H9 (cell line): Measurements from ENCODE around the gene PDS5B. TPM values are rescaled to one million over a fixed set of nuclear protein-coding genes. Genes with fewer than 3 reads are reported as not detected.

Experiments
- DNase-seq: peaks from one replicate; pipeline ENCODE4 v3.0.0-alpha.2; 2017
- H2AFZ ChIP-seq: one replicate; pipeline ENCODE4 v1.6.1; 2013; ENCODE audit warnings: mild to moderate bottlenecking, low read length, control low read depth, moderate library complexity
- H2AK5ac ChIP-seq: 2 replicates; pipeline ENCODE4 v1.6.1; 2013; ENCODE audit warnings: low read length, control low read depth, mixed read lengths; ENCODE audit not compliant: insufficient read length
- H2BK120ac ChIP-seq: one replicate; pipeline ENCODE4 v1.6.1; 2013; ENCODE audit warnings: low read depth, mild to moderate bottlenecking, low read length, control low read depth, inconsistent platforms; ENCODE audit not compliant: poor library complexity, severe bottlenecking
- H2BK12ac ChIP-seq: 2 replicates; pipeline ENCODE4 v1.6.1; 2013; ENCODE audit warnings: low read length, control low read depth, mixed read lengths, low read depth; ENCODE audit not compliant: insufficient read length
- H2BK15ac ChIP-seq: 2 replicates; pipeline ENCODE4 v1.6.1; 2013; ENCODE audit warnings: low read depth, low read length, control low read depth
- H2BK20ac ChIP-seq: one replicate; pipeline ENCODE4 v1.6.1; 2013; ENCODE audit warnings: low read depth, mild to moderate bottlenecking, low read length, control low read depth, inconsistent platforms; ENCODE audit not compliant: poor library complexity, severe bottlenecking
- H2BK5ac ChIP-seq: 2 replicates; pipeline ENCODE4 v1.6.1; 2013; ENCODE audit warnings: low read length, control low read depth, mixed read lengths; ENCODE audit not compliant: insufficient read length
- H3K14ac ChIP-seq: 2 replicates; pipeline ENCODE4 v1.6.1; 2013; ENCODE audit warnings: low read length, control low read depth; ENCODE audit not compliant: insufficient read depth
- H3K18ac ChIP-seq: 2 replicates; pipeline ENCODE4 v1.6.1; 2013; ENCODE audit warnings: low read depth, mild to moderate bottlenecking, mixed read lengths, low read length, control low read depth; ENCODE audit not compliant: insufficient read length
- H3K23ac ChIP-seq: 2 replicates; pipeline ENCODE4 v1.6.1; 2013; ENCODE audit warnings: low read length, control low read depth, mixed read lengths, low read depth; ENCODE audit not compliant: insufficient read length
- H3K23me2 ChIP-seq: 2 replicates; pipeline ENCODE4 v1.6.1; 2013; ENCODE audit warnings: low read depth, mild to moderate bottlenecking, mixed read lengths, low read length, control low read depth; ENCODE audit not compliant: insufficient read length, poor library complexity, severe bottlenecking
- H3K27ac ChIP-seq: 2 replicates; pipeline ENCODE4 v1.5.1; 2013; ENCODE audit warnings: low read length, control low read depth, mixed read lengths, low read depth; ENCODE audit not compliant: insufficient read length
- H3K27me3 ChIP-seq: 2 replicates; pipeline ENCODE4 v1.6.1; 2013; ENCODE audit warnings: low read length, control low read depth, inconsistent platforms; ENCODE audit not compliant: insufficient read depth
- H3K4ac ChIP-seq: 2 replicates; pipeline ENCODE4 v1.6.1; 2013; ENCODE audit warnings: low read depth, mild to moderate bottlenecking, control low read depth, inconsistent platforms, low read length, moderate library complexity
- H3K4me1 ChIP-seq: 2 replicates; pipeline ENCODE4 v1.6.1; 2013; ENCODE audit warnings: low read length, control low read depth, inconsistent platforms; ENCODE audit not compliant: insufficient read depth
- H3K4me2 ChIP-seq: 2 replicates; pipeline ENCODE4 v1.6.1; 2013; ENCODE audit warnings: low read length, control low read depth, mixed read lengths; ENCODE audit not compliant: insufficient read length, insufficient read depth
- H3K56ac ChIP-seq: 2 replicates; pipeline ENCODE4 v1.6.1; 2013; ENCODE audit warnings: low read depth, mild to moderate bottlenecking, mixed read lengths, low read length, control low read depth; ENCODE audit not compliant: insufficient read length
- H3K79me1 ChIP-seq: 2 replicates; pipeline ENCODE4 v1.6.1; 2013; ENCODE audit warnings: low read depth, mild to moderate bottlenecking, moderate library complexity, low read length, control low read depth, inconsistent platforms; ENCODE audit not compliant: insufficient read depth, poor library complexity, severe bottlenecking
- H3K79me2 ChIP-seq: 2 replicates; pipeline ENCODE4 v1.6.1; 2013; ENCODE audit warnings: low read length, control low read depth, inconsistent platforms; ENCODE audit not compliant: insufficient read depth
- H3K9ac ChIP-seq: 2 replicates; pipeline ENCODE4 v1.6.1; 2013; ENCODE audit warnings: low read length, control low read depth, mixed read lengths; ENCODE audit not compliant: insufficient read length; ENCODE audit errors: extremely low read depth
- H3K9me3 ChIP-seq: one replicate; pipeline ENCODE4 v1.6.1; 2013; ENCODE audit warnings: low read depth, low read length, inconsistent platforms; ENCODE audit not compliant: control insufficient read depth
- H3T11ph ChIP-seq: one replicate; pipeline ENCODE4 v1.6.1; 2013; ENCODE audit warnings: mild to moderate bottlenecking, low read length, control low read depth, inconsistent platforms
- H4K20me1 ChIP-seq: one replicate; pipeline ENCODE4 v1.6.1; 2013; ENCODE audit not compliant: control insufficient read depth, insufficient read length, insufficient read depth
- H4K5ac ChIP-seq: 2 replicates; pipeline ENCODE4 v1.6.1; 2013; ENCODE audit warnings: low read depth, mild to moderate bottlenecking, mixed read lengths, low read length, control low read depth; ENCODE audit not compliant: insufficient read length
- H4K8ac ChIP-seq: replicated peaks from 2 replicates; pipeline ENCODE4 v1.6.1; 2013; ENCODE audit warnings: low read length, control low read depth, mixed read lengths, low read depth; ENCODE audit not compliant: insufficient read length
- H4K91ac ChIP-seq: 2 replicates; pipeline ENCODE4 v1.6.1; 2013; ENCODE audit warnings: low read depth, mild to moderate bottlenecking, moderate library complexity, mixed read lengths, low read length, control low read depth; ENCODE audit not compliant: insufficient read length
- H3K27ac Mint-ChIP-seq, 3 experiments: 2 replicates in 2 of 3; 3 replicates in 1 of 3; pipeline ENCODE4 v1.8.0; 2020 to 2021; ENCODE audit warnings: mixed read lengths in 3 of 3, mild to moderate bottlenecking in 1 of 3, moderate library complexity in 1 of 3
- H3K27me3 Mint-ChIP-seq: 2 replicates; pipeline ENCODE4 v1.8.0; 2021; ENCODE audit warnings: low read depth, mild to moderate bottlenecking, moderate library complexity, mixed read lengths
- H3K36me3 Mint-ChIP-seq, 3 experiments: 2 replicates in 2 of 3; 3 replicates in 1 of 3; pipeline ENCODE4 v1.8.0; 2020 to 2021; ENCODE audit warnings: low read depth in 3 of 3, mixed read lengths in 3 of 3; ENCODE audit not compliant: insufficient read depth in 1 of 3
- H3K4me1 Mint-ChIP-seq, 2 experiments: 2 replicates each; pipeline ENCODE4 v1.8.0; 2020; ENCODE audit warnings: mixed read lengths in 2 of 2
- H3K4me3 Mint-ChIP-seq, 2 experiments: 2 replicates in 1 of 2; 3 replicates in 1 of 2; pipeline ENCODE4 v1.8.0; 2020 to 2021; ENCODE audit warnings: mild to moderate bottlenecking in 2 of 2, mixed read lengths in 2 of 2, moderate library complexity in 1 of 2
- H3K9me3 Mint-ChIP-seq, 2 experiments: 2 replicates in 1 of 2; 3 replicates in 1 of 2; pipeline ENCODE4 v1.8.0; 2020; ENCODE audit warnings: mild to moderate bottlenecking in 2 of 2, mixed read lengths in 2 of 2, moderate library complexity in 1 of 2
- CTCF ChIP-seq: fragments of 200-600 bp; sonication (generic); conservative IDR thresholded peaks from 3 replicates; pipeline ENCODE4 v1.8.0; 2021; ENCODE audit warnings: antibody characterized with exemption, mild to moderate bottlenecking
- WGBS: extraction: QIAGEN DNeasy Blood & Tissue Kit; methylation state at CpG from one replicate; pipeline ENCODE4 v1.1.7; 2013; ENCODE audit warnings: missing lambda C conversion rate, low lambda C conversion rate, mixed read lengths; ENCODE audit not compliant: insufficient read length; ENCODE audit errors: extremely low coverage; 5-methylcytosine and 5-hydroxymethylcytosine counted together
- total RNA-seq: library from RNA; stranded (reverse); gene quantifications from 2 replicates; pipeline ENCODE4 v1.2.1, GENCODE V29; 2021

The PDS5B gene
- total RNA-seq, 1 experiment from 2014 or later = 50.0 TPM

GRCh38 chr13:32645854-32646253 lies 59.6 kb downstream of the PDS5B start:
- Histone ChIP-seq H3T11ph (no peak overlapping the region), H3K56ac (no peak overlapping the region), H3K23me2 (no peaks in the 10 kb centered on the region), H2BK12ac (no peak overlapping the region), H3K27me3 (no peaks in the 10 kb centered on the region), H2BK5ac (no peak overlapping the region), H4K8ac (no peak overlapping the region), H3K4me1 (peaks cover 3% of the 10 kb centered on the region; the same call in 1 of the 2 replicates), H3K23ac (no peak overlapping the region), H2BK120ac (no peak overlapping the region), H3K79me1 (peaks cover 3% of the 10 kb centered on the region), H3K9me3 (no peaks in the 10 kb centered on the region), H3K18ac (no peak overlapping the region), H4K91ac (no peak overlapping the region), H3K4ac (no peak overlapping the region), H3K4me2 (no peak overlapping the region), H3K79me2 (peaks cover 20% of the 10 kb centered on the region; the same call in 1 of the 2 replicates), H4K20me1 (no peaks in the 10 kb centered on the region), H2BK20ac (no peak overlapping the region), H3K14ac (no peak overlapping the region), H4K5ac (no peak overlapping the region), H2BK15ac (no peak overlapping the region), H3K27ac (no peak overlapping the region), H3K9ac (no peak overlapping the region), H2AFZ (no peak overlapping the region), H2AK5ac (no peak overlapping the region)
- H3K27me3 Mint-ChIP-seq = no peaks in the 10 kb centered on the region
- H3K9me3 Mint-ChIP-seq = no peaks in the 10 kb centered on the region
- H3K4me3 Mint-ChIP-seq = no peak overlapping the region
- WGBS = no CpG with 5 or more reads among the region's 2 CpGs
- peak overlapping the region in 1 of 3 experiments; percentile 5; a peak in 4 of 7 replicates for H3K27ac Mint-ChIP-seq
- no peaks in the 10 kb centered on the region for H3K36me3 Mint-ChIP-seq
- H3K4me1 Mint-ChIP-seq = peaks cover 29 to 33% of the 10 kb centered on the region in 2 experiments
- no peak for TF ChIP-seq CTCF
- no peak for DNase-seq
